HL-60/S4 treated with retinoic acid at 250 ng/mL for 4 days and 3 days (cell line): ENCODE data around the gene CUL9.

Experiments used
- in situ Hi-C: fragments of 300-500 bp; cut with MboI; formaldehyde crosslinking; loops from 2 replicates; pipeline ENCODE4 v1.7.0; 2022; ENCODE audit warnings: low sequenced_read_pairs

Gene CUL9

DNA sequence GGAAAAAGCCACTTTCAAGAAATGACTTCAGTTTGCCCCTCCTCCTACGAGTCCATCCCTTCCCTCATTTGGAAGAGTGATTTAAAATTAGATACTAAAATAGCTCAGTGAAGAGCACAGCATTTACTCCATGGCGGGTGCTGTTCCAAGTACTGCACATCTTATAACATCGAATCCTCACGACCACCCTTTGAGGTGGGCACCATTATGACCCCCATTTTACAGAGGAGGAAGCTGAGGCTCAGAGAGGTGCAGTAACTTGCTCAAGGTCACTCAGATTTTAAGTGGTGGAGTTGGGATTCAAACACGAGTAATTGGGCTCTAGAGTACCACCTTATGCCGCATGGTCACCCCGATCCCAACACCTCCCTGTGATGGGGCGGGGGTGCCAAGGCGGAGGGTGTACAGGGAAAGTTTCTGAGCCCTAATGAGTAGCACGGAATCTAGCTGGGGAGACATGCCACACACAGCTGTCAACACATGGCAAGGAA lies 86.8 kb downstream of the CUL9 start:
- in situ Hi-C loops = loop anchor here (25.0 kb wide), 1 partner anchor 218 kb away; the partner anchor contains the start of gene TJAP1

DNA sequence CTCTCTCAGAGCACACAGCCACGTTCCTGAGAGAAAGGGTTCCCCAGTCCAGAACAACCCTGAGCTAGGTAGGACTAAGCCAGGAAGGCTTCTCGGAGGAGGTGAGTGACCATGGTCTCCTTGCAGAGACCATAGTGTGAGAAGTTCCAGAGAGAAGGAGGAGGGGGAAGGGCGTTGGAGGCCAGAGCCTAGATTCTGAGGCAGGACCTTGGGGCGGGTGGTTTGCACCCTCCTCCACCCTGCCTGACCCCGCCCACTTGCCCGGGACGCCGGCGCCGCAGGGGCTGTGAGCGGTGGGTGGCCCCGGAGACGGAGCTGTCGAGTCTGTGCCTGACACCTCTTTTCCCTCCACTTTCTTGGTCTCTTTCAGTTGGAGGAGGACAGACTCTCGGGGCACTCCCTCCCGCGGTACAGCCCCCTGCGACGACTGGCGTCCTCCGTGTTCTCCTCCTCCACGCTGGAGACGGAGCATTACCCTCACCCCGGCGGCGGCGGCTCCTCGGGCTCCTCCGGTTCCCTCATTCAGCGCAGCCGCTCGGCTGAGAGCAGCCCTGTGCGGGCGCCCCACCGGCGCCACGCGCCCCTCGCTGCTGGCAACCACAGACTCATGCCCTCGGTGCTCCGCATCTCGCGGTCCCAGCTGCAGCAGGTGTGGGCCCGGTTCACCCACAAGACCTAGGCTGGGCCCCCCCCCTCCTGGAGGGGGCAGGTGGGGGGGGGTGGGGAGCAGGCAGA lies 87.4 kb downstream of the CUL9 start:
- in situ Hi-C loops = loop anchor here (25.0 kb wide), 1 partner anchor 218 kb away; the partner anchor contains the start of gene TJAP1

DNA sequence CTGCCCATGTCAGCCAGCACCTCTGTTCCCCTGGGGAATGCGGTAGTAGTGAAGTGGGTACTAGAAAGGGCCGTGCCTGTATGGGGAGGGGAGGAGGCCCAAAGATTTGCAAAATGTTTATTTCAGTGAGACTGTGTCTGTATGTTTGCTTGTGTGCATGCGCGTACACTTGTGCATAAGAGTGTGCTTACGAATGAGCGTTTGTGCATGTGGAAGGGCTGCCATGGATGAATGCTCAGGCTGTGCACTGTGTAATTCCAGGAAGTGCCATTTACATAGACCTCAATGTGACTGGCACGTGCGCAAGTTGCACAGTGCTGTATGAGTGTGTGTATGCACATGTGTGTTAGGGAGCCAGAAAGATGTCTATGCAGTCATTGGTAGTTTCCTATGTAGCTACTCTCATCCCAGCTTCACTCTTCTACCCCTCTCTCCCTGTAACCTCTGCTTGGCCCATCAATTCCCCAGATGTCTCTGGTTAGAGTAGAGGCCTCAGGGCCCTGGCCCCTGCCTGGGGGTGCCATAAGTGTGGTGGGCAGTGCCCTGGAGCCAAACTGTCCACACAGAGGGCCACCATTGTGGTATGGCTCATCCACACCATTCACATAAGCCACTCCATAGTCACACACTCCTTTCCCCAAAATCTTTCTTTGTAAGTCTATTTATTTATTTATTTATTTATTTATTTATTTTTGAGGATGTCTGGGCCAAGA lies 89.3 kb downstream of the CUL9 start:
- in situ Hi-C loops = loop anchor here (25.0 kb wide), 1 partner anchor 216 kb away; the partner anchor contains the start of gene TJAP1

DNA sequence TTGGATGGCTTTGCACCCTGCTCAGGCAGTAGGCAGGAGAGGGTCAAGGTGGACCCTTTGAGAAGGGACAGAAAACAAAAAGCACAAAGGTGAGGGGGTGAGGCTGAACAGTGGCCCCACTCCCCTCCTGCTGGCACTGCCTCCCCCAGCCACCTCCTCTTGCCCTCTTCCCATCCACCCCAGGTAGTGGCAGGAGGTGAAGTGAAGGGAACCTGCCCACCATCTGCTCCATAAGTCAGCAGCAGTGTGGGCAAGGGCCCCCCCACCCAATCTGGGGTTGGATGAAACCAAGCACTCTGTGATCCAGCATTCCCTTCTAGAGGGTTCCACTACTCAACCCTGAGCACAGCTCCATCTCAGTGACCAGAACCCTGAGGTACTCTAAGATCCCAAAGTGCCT lies 89.9 kb downstream of the CUL9 start:
- in situ Hi-C loops = loop anchor here (25.0 kb wide), 1 partner anchor 215 kb away; the partner anchor contains the start of gene TJAP1

DNA sequence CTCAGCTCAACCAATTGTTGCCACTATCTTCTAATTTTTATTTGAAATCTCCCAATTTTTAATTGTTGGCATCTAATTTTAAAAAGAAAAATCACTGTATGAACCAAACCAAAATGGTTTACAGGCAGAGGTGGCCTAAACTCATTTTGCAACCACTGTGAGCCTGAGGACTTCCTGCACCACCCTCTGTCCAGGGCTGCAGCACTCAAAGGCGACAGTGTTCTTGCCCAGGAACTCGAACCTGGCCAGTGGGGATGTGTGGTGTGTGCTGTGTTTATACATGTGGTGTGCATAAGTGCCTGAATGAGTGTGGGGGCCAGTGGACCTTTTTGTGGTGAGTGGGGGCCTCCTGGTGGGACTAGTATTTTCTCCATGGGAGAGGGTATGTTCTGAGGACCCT lies 91.7 kb downstream of the CUL9 start:
- in situ Hi-C loops = loop anchor here (25.0 kb wide), 1 partner anchor 214 kb away; the partner anchor contains the start of gene TJAP1
